VCaP (cell line): ENCODE measurements around the gene VANGL1.

Source experiments
- H3K27ac ChIP-seq: fragments of 450-650 bp; 2 replicates; pipeline ENCODE4 v1.5.1; 2017
- CTCF ChIP-seq: fragments of 450-650 bp; conservative IDR thresholded peaks from 2 replicates; pipeline ENCODE4 v1.5.1; 2017; ENCODE audit warnings: mild to moderate bottlenecking, moderate library complexity

Gene VANGL1

GRCh38 chr1:115705963-115706362, 64.2 kb downstream of the VANGL1 start:
- TF ChIP-seq CTCF, result no peak
- no peak overlapping the region for H3K27ac ChIP-seq

GRCh38 chr1:115706587-115707425, 65.0 kb downstream of the VANGL1 start:
- peak; percentile 76 for TF ChIP-seq CTCF
- H3K27ac ChIP-seq, result no peak overlapping the region

GRCh38 chr1:115710859-115711624, 69.3 kb downstream of the VANGL1 start:
- TF ChIP-seq CTCF, result no peak
- H3K27ac ChIP-seq, result peak overlapping the region; percentile 91

GRCh38 chr1:115712911-115713609, 71.3 kb downstream of the VANGL1 start:
- TF ChIP-seq CTCF, result no peak
- H3K27ac ChIP-seq, result peak overlapping the region; percentile 91

GRCh38 chr1:115713906-115714305, 72.1 kb downstream of the VANGL1 start:
- TF ChIP-seq CTCF, result no peak
- H3K27ac ChIP-seq, result peak overlapping the region; percentile 91

GRCh38 chr1:115714572-115715141, 72.9 kb downstream of the VANGL1 start:
- peak overlapping the region; percentile 91 for H3K27ac ChIP-seq
- no peak for TF ChIP-seq CTCF

GRCh38 chr1:115717541-115717940, 75.8 kb downstream of the VANGL1 start:
- no peak overlapping the region for H3K27ac ChIP-seq
- TF ChIP-seq CTCF, result peak; percentile 27; the same call in 1 of the 2 replicates
